ENCODE results near the gene RPS3A.
"Not testable (repeated sequence)": the region's sequence is repeated elsewhere in the genome, so short reads cannot be mapped to it uniquely, and the experiment has no call there.

RPS3A gene

GRCh38 chr4:151099229-151099975 is at the start of gene RPS3A:
Gene RPS3A (plus strand): TSS chr4:151099628. CDS start chr4:151099653, 25 bp downstream.
- TF ChIP-seq CTCF (IDR thresholded peaks at IDR 0.05; ENCODE audit: low read depth, low read length) (peak; percentile 77), POLR2A (IDR thresholded peaks at IDR 0.05; ENCODE audit: extremely low read depth, insufficient read length) (peak; percentile 91), MAX (IDR thresholded peaks at IDR 0.05; ENCODE audit: low read depth, low read length) (peak; percentile 63), MYC (IDR thresholded peaks at IDR 0.05; ENCODE audit: low read depth, low read length) (peak; percentile 86)

GRCh38 chr4:151052785-151053184 is 46.6 kb upstream of the RPS3A start:
- TF ChIP-seq POLR2A (IDR thresholded peaks at IDR 0.05; ENCODE audit: extremely low read depth, insufficient read length) (no peak), CTCF (IDR thresholded peaks at IDR 0.05; ENCODE audit: low read depth, low read length) (no peak), MAX (IDR thresholded peaks at IDR 0.05; ENCODE audit: low read depth, low read length) (no peak), MYC (IDR thresholded peaks at IDR 0.05; ENCODE audit: low read depth, low read length) (no peak)
- no peak overlapping the region for H3K4me3 ChIP-seq (ENCODE audit: low read depth, low read length)
- no peak for DNase-seq (ENCODE audit: low read depth)

More at GRCh38 chr4:151099229-151099975, at the start of gene RPS3A:
- peak within 1 kb of the TSS; percentile 100 for H3K4me3 ChIP-seq (ENCODE audit: low read depth, low read length)
- peak; percentile 97 for DNase-seq (ENCODE audit: low read depth)

- DNase-seq (ENCODE audit: low read depth) = no peak
- TF ChIP-seq POLR2A (IDR thresholded peaks at IDR 0.05; ENCODE audit: extremely low read depth, insufficient read length) (no peak), CTCF (IDR thresholded peaks at IDR 0.05; ENCODE audit: low read depth, low read length) (no peak), MYC (IDR thresholded peaks at IDR 0.05; ENCODE audit: low read depth, low read length) (no peak), MAX (IDR thresholded peaks at IDR 0.05; ENCODE audit: low read depth, low read length) (no peak)
- no peak overlapping the region for H3K4me3 ChIP-seq (ENCODE audit: low read depth, low read length)
Measured at GRCh38 chr4:151055539-151055938, 43.9 kb upstream of the RPS3A start.

GRCh38 chr4:151063143-151063542 is 36.3 kb upstream of the RPS3A start:
- not testable (repeated sequence) for DNase-seq (ENCODE audit: low read depth); H3K4me3 ChIP-seq (ENCODE audit: low read depth, low read length)

- TF ChIP-seq MYC (IDR thresholded peaks at IDR 0.05; ENCODE audit: low read depth, low read length) (no peak), MAX (IDR thresholded peaks at IDR 0.05; ENCODE audit: low read depth, low read length) (no peak), POLR2A (IDR thresholded peaks at IDR 0.05; ENCODE audit: extremely low read depth, insufficient read length) (no peak), CTCF (IDR thresholded peaks at IDR 0.05; ENCODE audit: low read depth, low read length) (no peak)
- no peak overlapping the region for H3K4me3 ChIP-seq (ENCODE audit: low read depth, low read length)
- no peak for DNase-seq (ENCODE audit: low read depth)
Measured at GRCh38 chr4:151067316-151067970, 32.0 kb upstream of the RPS3A start.

- TF ChIP-seq MYC (IDR thresholded peaks at IDR 0.05; ENCODE audit: low read depth, low read length) (no peak), CTCF (IDR thresholded peaks at IDR 0.05; ENCODE audit: low read depth, low read length) (no peak)
- no peak for DNase-seq (ENCODE audit: low read depth)
- no peak overlapping the region for H3K4me3 ChIP-seq (ENCODE audit: low read depth, low read length)
Measured at GRCh38 chr4:151074416-151074916, 25.0 kb upstream of the RPS3A start.

GRCh38 chr4:151077978-151078377 is 21.4 kb upstream of the RPS3A start:
- not testable (repeated sequence) for H3K4me3 ChIP-seq (ENCODE audit: low read depth, low read length); DNase-seq (ENCODE audit: low read depth)
